Panc1 (cell line): Measurements from ENCODE around the gene KIF4A. TPM values are rescaled to one million over a fixed set of nuclear protein-coding genes. Genes with fewer than 3 reads are reported as not detected.

Source experiments
- ATAC-seq: fragments of 200-7000 bp; cut with Tn5 transposase; 2 replicates; pipeline ENCODE4 v1.9.1; 2020; ENCODE audit warnings: mild to moderate bottlenecking, moderate library complexity
- BruUV-seq: library from RNA; stranded (reverse); fragments of 400-500 nt; replicated peaks from 2 replicates; lab custom pipeline; 2021; lab: Mats Ljungman, UMichigan
- CTCF ChIA-PET: fragments of 300-600 bp; sonication (Branson Sonifier 250); formaldehyde crosslinking; loops from one replicate; lab custom pipeline; 2022; ENCODE audit warnings: antibody characterized with exemption; lab: Charles Lee
- POLR2A ChIA-PET: fragments of 300-600 bp; sonication (Branson Sonifier 250); formaldehyde crosslinking; loops from one replicate; lab custom pipeline; 2022; ENCODE audit warnings: antibody characterized with exemption; lab: Charles Lee
- DNase-seq: peaks from one replicate; pipeline ENCODE4 v3.0.0-alpha.2; 2010; ENCODE audit warnings: low read depth, low spot score
- H3K27ac ChIP-seq: 2 replicates; pipeline ENCODE4 v1.5.1; 2011; ENCODE audit warnings: mild to moderate bottlenecking, low read length, inconsistent platforms
- H3K27me3 ChIP-seq: fragments of 200-500 bp; sonication (Bioruptor generic); 2 replicates; pipeline ENCODE4 v1.6.0; 2014; ENCODE audit warnings: low read length, inconsistent platforms; ENCODE audit not compliant: control insufficient read depth, insufficient read depth
- H3K36me3 ChIP-seq: fragments of 200-500 bp; sonication (Bioruptor generic); 2 replicates; pipeline ENCODE4 v1.5.1; 2014; ENCODE audit warnings: inconsistent platforms, mild to moderate bottlenecking, low read length, moderate library complexity; ENCODE audit not compliant: control insufficient read depth, insufficient read depth
- H3K4me1 ChIP-seq: 2 replicates; pipeline ENCODE4 v1.5.1; 2011; ENCODE audit warnings: inconsistent platforms, mild to moderate bottlenecking, low read length, moderate library complexity; ENCODE audit not compliant: control insufficient read depth, insufficient read depth
- H3K4me3 ChIP-seq, 2 experiments: 2 replicates each; pipeline ENCODE4 v1.5.1; 2011 to 2012; ENCODE audit warnings: low read depth in 2 of 2, low read length in 2 of 2, mild to moderate bottlenecking in 2 of 2, inconsistent platforms in 1 of 2, moderate library complexity in 1 of 2
- H3K9me3 ChIP-seq: fragments of 200-500 bp; sonication (Bioruptor generic); 2 replicates; pipeline ENCODE4 v1.5.1; 2014; ENCODE audit warnings: low read depth, mild to moderate bottlenecking, inconsistent platforms, low read length, moderate library complexity; ENCODE audit not compliant: control insufficient read depth, insufficient read depth
- POLR2AphosphoS5 ChIP-seq: IDR thresholded peaks from 2 replicates; pipeline ENCODE4 v1.6.1; 2012; ENCODE audit warnings: mild to moderate bottlenecking, low read depth, low read length, moderate library complexity
- SIN3A ChIP-seq: IDR thresholded peaks from 2 replicates; pipeline ENCODE4 v1.6.1; 2012; ENCODE audit warnings: low read depth, mild to moderate bottlenecking, low read length, moderate library complexity, borderline replicate concordance; ENCODE audit not compliant: insufficient read depth
- TCF7L2 ChIP-seq: IDR thresholded peaks from 2 replicates; pipeline ENCODE4 v1.6.1; 2011; ENCODE audit warnings: mild to moderate bottlenecking, low read depth, low read length, inconsistent platforms
- in situ Hi-C: cut with HindIII; loops from 2 replicates; pipeline ENCODE4 v1.10.0; 2016; ENCODE audit warnings: low sequenced_read_pairs, low pct_unique_long_range_greater_than_20kb
- intact Hi-C: fragments of 100-400 bp; cut with micrococcal nuclease; formaldehyde crosslinking; loops from one replicate; pipeline ENCODE4 v1.10.0; 2022; ENCODE audit not compliant: unreplicated experiment
- total RNA-seq: library from RNA; stranded (reverse); gene quantifications from one replicate; pipeline ENCODE4 v1.2.1, GENCODE V29; 2021; ENCODE audit not compliant: unreplicated experiment
- TF ChIP-seq, protein P1 (sequence below), 2 experiments: IDR thresholded peaks; 2 replicates each; pipeline ENCODE4 v1.6.1; 2011 to 2012; ENCODE audit warnings: low read depth in 2 of 2, control low read depth in 1 of 2, low read length in 1 of 2, mild to moderate bottlenecking in 1 of 2, moderate library complexity in 1 of 2; ENCODE audit not compliant: insufficient read depth in 1 of 2
- TF ChIP-seq, protein P2 (sequence below): fragments of 450-650 bp; IDR thresholded peaks from 2 replicates; pipeline ENCODE4 v1.5.1; 2017; ENCODE audit warnings: mild to moderate bottlenecking

The KIF4A gene
- total RNA-seq, 1 experiment from 2014 or later = 62.6 TPM

DNA sequence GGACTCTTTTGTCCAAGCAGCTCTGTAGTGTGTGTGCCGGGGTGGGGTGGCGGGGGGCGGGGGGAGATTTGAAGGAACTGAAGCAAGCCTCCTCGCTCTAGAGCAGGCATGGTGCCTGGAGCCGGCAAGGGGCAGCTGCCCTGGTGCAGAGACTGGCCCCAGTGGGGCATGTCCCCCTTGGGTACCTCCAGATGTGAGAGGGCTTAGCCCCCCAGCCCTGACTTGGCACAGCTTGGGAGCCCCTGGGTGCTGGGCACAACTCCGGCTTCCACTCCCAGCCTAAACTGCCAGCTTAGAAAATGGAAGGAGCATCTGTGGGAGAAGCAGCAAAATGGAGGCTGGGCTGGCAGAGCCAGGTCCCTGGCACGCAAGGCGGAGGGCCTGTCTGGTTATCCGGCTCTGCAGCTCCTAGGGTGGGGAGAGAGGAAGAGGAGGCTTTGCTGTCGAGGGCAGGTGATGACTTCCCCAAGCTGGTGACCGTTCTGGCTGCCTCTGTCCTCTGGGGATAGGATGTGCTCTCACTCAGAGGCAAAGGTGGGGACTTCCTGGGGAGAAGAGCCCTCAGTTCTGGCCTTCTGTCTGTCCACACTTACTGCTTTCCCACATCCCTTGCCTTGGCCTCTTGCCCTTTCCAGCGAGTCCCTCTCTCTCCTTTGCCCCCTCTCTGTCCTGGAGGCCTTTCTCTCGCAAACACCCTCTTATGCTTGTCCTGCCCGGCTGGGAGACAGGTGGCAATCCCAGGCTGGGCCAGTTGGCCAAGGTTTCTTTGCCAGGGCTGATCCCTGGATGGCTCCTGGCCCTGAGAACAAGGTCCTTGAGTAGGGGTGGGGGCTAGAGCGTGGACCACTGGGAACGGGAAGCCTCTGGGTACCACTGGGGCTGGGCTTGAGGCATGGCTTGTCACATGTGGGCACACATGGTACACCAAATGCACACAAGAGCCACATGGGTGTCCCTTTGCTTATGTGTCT lies 156.8 kb downstream of the KIF4A start:
- in situ Hi-C loops = no loop called here
- Histone ChIP-seq H3K27ac (no peak overlapping the region), H3K4me3 (no peak overlapping the region), H3K4me1 (no peaks in the 10 kb centered on the region), H3K9me3 (no peaks in the 10 kb centered on the region), H3K36me3 (no peaks in the 10 kb centered on the region), H3K27me3 (peaks cover 8% of the 10 kb centered on the region)
- intact Hi-C loops = no loop called here
- no peak for TF ChIP-seq TCF7L2
- TF ChIP-seq, protein P1, sequence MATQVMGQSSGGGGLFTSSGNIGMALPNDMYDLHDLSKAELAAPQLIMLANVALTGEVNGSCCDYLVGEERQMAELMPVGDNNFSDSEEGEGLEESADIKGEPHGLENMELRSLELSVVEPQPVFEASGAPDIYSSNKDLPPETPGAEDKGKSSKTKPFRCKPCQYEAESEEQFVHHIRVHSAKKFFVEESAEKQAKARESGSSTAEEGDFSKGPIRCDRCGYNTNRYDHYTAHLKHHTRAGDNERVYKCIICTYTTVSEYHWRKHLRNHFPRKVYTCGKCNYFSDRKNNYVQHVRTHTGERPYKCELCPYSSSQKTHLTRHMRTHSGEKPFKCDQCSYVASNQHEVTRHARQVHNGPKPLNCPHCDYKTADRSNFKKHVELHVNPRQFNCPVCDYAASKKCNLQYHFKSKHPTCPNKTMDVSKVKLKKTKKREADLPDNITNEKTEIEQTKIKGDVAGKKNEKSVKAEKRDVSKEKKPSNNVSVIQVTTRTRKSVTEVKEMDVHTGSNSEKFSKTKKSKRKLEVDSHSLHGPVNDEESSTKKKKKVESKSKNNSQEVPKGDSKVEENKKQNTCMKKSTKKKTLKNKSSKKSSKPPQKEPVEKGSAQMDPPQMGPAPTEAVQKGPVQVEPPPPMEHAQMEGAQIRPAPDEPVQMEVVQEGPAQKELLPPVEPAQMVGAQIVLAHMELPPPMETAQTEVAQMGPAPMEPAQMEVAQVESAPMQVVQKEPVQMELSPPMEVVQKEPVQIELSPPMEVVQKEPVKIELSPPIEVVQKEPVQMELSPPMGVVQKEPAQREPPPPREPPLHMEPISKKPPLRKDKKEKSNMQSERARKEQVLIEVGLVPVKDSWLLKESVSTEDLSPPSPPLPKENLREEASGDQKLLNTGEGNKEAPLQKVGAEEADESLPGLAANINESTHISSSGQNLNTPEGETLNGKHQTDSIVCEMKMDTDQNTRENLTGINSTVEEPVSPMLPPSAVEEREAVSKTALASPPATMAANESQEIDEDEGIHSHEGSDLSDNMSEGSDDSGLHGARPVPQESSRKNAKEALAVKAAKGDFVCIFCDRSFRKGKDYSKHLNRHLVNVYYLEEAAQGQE (IDR thresholded peaks at IDR 0.05; ENCODE audit: insufficient read depth in 1 of 2, low read depth in 2 of 2, low read length in 1 of 2) = no peak
- TF ChIP-seq SIN3A = no peak
- no peak for TF ChIP-seq POLR2AphosphoS5
- TF ChIP-seq, protein P2, sequence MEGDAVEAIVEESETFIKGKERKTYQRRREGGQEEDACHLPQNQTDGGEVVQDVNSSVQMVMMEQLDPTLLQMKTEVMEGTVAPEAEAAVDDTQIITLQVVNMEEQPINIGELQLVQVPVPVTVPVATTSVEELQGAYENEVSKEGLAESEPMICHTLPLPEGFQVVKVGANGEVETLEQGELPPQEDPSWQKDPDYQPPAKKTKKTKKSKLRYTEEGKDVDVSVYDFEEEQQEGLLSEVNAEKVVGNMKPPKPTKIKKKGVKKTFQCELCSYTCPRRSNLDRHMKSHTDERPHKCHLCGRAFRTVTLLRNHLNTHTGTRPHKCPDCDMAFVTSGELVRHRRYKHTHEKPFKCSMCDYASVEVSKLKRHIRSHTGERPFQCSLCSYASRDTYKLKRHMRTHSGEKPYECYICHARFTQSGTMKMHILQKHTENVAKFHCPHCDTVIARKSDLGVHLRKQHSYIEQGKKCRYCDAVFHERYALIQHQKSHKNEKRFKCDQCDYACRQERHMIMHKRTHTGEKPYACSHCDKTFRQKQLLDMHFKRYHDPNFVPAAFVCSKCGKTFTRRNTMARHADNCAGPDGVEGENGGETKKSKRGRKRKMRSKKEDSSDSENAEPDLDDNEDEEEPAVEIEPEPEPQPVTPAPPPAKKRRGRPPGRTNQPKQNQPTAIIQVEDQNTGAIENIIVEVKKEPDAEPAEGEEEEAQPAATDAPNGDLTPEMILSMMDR = no peak
- CTCF ChIA-PET = no interaction called here
- DNase-seq = no peak
- BruUV-seq = no TSS peak
- no peak for ATAC-seq
- POLR2A ChIA-PET = no interaction called here

DNA sequence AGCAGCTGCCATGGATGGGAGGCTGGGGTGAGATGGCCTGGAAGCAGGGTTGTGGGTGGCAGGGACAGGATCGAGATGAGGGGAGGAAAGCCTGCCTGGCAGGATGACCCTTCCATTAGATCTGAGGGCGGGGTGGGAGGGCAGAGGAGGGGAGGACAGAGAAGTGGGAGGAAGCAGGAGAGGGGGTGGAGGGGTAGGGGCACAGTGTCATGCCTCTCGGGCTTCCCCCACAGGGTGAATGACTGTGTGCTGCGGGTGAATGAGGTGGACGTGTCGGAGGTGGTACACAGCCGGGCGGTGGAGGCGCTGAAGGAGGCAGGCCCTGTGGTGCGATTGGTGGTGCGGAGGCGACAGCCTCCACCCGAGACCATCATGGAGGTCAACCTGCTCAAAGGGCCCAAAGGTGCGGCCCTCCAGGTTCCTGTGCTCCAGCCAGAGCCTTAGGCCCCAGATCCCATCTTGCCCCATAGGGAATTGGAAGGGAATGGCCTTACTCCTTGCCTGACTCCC lies 159.6 kb downstream of the KIF4A start:
- POLR2A ChIA-PET = no interaction called here
- no peak for DNase-seq
- intact Hi-C loops = no loop called here
- H3K27ac ChIP-seq = no peak overlapping the region
- no peaks in the 10 kb centered on the region for H3K36me3 ChIP-seq
- H3K4me1 ChIP-seq = no peaks in the 10 kb centered on the region
- no peak overlapping the region for H3K4me3 ChIP-seq
- peaks cover 2% of the 10 kb centered on the region; the same call in 1 of the 2 replicates for H3K27me3 ChIP-seq
- no peaks in the 10 kb centered on the region for H3K9me3 ChIP-seq
- in situ Hi-C loops = no loop called here
- TF ChIP-seq TCF7L2 (no peak), POLR2AphosphoS5 (no peak), SIN3A (no peak)
- TF ChIP-seq, protein P1 (IDR thresholded peaks at IDR 0.05; ENCODE audit: insufficient read depth in 1 of 2, low read depth in 2 of 2, low read length in 1 of 2) = no peak
- TF ChIP-seq, protein P2 = no peak
- ATAC-seq = no peak
- BruUV-seq = no TSS peak
- CTCF ChIA-PET = no interaction called here
